DOHH2 (cell line): ENCODE results near the gene C9orf78.

Source experiments
- H3F3A ChIP-seq: fragments of 200-600 bp; sonication (generic), shearing (Covaris generic); 2 replicates; pipeline ENCODE4 v1.6.0; 2016; ENCODE audit warnings: antibody characterized with exemption, mild to moderate bottlenecking; ENCODE audit not compliant: control insufficient read depth, insufficient read depth
- H3K27ac ChIP-seq: fragments of 200-600 bp; sonication (generic); 2 replicates; pipeline ENCODE4 v1.5.1; 2014; ENCODE audit warnings: low read depth, mild to moderate bottlenecking, low read length, moderate library complexity
- H3K27me3 ChIP-seq: fragments of 200-600 bp; sonication (generic); 2 replicates; pipeline ENCODE4 v1.6.1; 2014; ENCODE audit warnings: mild to moderate bottlenecking, low read length, mixed read lengths; ENCODE audit not compliant: control insufficient read depth
- H3K36me3 ChIP-seq: fragments of 200-600 bp; sonication (generic); 2 replicates; pipeline ENCODE4 v1.6.1; 2014; ENCODE audit warnings: mild to moderate bottlenecking, low read length, moderate library complexity, mixed read lengths; ENCODE audit not compliant: control insufficient read depth
- H3K4me1 ChIP-seq: fragments of 200-600 bp; sonication (generic); 2 replicates; pipeline ENCODE4 v1.6.1; 2014; ENCODE audit warnings: mild to moderate bottlenecking, low read length, mixed read lengths; ENCODE audit not compliant: control insufficient read depth
- H3K4me2 ChIP-seq: fragments of 200-600 bp; sonication (generic); 2 replicates; pipeline ENCODE4 v1.6.0; 2014; ENCODE audit warnings: mild to moderate bottlenecking, low read length, moderate library complexity
- H3K4me3 ChIP-seq: fragments of 200-600 bp; sonication (generic); 2 replicates; pipeline ENCODE4 v1.5.1; 2014; ENCODE audit warnings: mild to moderate bottlenecking, low read length, mixed read lengths
- H3K79me2 ChIP-seq: fragments of 200-600 bp; sonication (generic); 2 replicates; pipeline ENCODE4 v1.6.1; 2014; ENCODE audit warnings: mild to moderate bottlenecking, low read length, mixed read lengths; ENCODE audit not compliant: control insufficient read depth
- H3K9me2 ChIP-seq: fragments of 200-600 bp; sonication (generic); replicated peaks from 2 replicates; pipeline ENCODE4 v1.6.1; 2014; ENCODE audit warnings: mild to moderate bottlenecking, low read length, mixed read lengths; ENCODE audit not compliant: control insufficient read depth
- H3K9me3 ChIP-seq: fragments of 200-600 bp; sonication (generic); 2 replicates; pipeline ENCODE4 v1.6.1; 2014; ENCODE audit warnings: antibody characterized with exemption, low read length, mixed read lengths; ENCODE audit not compliant: control insufficient read depth, insufficient read depth
- H4K20me1 ChIP-seq: fragments of 200-600 bp; sonication (generic); 2 replicates; pipeline ENCODE4 v1.6.0; 2014; ENCODE audit warnings: low read depth, mild to moderate bottlenecking, antibody characterized with exemption, low read length, moderate library complexity; ENCODE audit not compliant: control insufficient read depth, insufficient read depth
- EZH2phosphoT487 ChIP-seq: fragments of 200-600 bp; sonication (generic); IDR thresholded peaks from 2 replicates; pipeline ENCODE4 v1.6.1; 2017; ENCODE audit warnings: borderline replicate concordance, mild to moderate bottlenecking, antibody characterized with exemption, low read length, moderate library complexity, mixed read lengths
- TF ChIP-seq, protein P1 (sequence below): fragments of 200-600 bp; sonication (generic); IDR thresholded peaks from one replicate; pipeline ENCODE4 v1.5.1; 2014; ENCODE audit warnings: antibody characterized with exemption, mild to moderate bottlenecking, low read depth, low read length; ENCODE audit not compliant: poor library complexity, severe bottlenecking

The C9orf78 gene

DNA sequence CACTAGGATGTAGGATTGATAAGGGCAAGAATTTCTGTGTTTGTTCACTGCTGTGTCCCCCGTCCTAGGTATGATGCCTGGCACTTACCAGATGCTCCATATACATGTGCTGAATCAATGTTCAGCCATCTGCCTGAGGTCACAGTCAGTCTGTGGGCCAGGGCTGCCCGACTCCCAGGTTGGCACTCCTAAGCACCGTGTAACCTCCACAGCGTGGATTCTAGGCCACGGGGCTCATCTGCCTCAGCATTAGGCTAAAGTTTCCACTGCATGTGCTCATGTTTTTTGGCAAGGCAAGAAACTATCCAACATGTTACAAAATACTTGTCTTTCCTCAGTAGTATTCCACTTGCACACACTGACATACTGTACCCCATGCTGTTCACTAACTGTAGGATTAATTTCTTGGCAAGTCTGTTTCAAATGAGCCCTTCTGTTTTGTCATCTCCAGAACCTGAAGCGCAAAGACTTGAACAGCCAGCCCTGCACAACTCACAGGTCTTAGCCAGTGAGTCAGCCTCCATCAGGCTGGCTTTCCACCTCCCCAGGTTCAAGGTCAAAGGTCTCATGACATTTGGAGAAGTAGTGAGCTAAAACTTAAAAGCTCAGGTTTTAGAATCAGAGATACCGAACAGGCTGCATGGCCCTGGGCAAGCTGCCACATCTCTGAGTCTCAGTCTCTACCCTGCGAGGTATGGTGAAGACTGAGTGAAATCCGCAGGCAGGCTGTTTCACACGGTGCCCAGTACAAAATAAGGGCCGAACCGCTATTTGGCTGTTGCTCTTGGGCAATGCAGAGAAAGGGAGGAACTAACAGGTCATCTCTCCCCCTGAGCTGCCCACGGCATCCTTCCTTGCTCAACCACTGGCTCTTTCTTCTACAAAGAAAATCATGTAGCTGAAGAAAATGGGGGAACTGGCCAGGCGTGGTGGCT, 18.3 kb downstream of the C9orf78 start:
- TF ChIP-seq, protein P1, sequence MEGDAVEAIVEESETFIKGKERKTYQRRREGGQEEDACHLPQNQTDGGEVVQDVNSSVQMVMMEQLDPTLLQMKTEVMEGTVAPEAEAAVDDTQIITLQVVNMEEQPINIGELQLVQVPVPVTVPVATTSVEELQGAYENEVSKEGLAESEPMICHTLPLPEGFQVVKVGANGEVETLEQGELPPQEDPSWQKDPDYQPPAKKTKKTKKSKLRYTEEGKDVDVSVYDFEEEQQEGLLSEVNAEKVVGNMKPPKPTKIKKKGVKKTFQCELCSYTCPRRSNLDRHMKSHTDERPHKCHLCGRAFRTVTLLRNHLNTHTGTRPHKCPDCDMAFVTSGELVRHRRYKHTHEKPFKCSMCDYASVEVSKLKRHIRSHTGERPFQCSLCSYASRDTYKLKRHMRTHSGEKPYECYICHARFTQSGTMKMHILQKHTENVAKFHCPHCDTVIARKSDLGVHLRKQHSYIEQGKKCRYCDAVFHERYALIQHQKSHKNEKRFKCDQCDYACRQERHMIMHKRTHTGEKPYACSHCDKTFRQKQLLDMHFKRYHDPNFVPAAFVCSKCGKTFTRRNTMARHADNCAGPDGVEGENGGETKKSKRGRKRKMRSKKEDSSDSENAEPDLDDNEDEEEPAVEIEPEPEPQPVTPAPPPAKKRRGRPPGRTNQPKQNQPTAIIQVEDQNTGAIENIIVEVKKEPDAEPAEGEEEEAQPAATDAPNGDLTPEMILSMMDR = no peak
- no peak for TF ChIP-seq EZH2phosphoT487
- Histone ChIP-seq H3K9me2 (no peaks in the 10 kb centered on the region), H3K4me2 (no peak overlapping the region), H3K4me3 (no peak overlapping the region), H3K79me2 (peaks cover 17% of the 10 kb centered on the region), H3K36me3 (peaks cover 76% of the 10 kb centered on the region), H3K27me3 (no peaks in the 10 kb centered on the region), H3K4me1 (no peaks in the 10 kb centered on the region), H3K27ac (no peak overlapping the region), H3K9me3 (no peaks in the 10 kb centered on the region), H3F3A (no peaks in the 10 kb centered on the region), H4K20me1 (no peaks in the 10 kb centered on the region)

DNA sequence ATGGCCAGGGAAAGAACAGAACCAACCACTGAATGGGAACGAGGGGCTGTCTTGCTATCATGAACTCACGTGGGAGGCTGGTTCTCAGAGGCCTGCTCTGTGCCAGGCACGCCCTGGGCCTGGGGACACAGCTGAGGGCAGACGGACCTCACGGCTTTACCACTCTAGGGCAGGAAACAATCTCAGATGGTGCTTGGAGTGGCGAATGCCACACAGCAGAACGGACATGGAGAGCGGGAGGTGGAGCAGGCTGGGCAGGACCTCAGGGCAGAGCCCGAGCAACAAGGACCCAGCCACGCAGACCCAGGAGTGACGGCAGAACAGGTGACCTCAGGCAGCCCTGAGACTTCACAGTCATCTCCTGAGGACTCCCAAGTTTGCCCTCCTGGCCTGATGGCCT, 19.8 kb downstream of the C9orf78 start:
- Histone ChIP-seq H3K4me3 (no peak overlapping the region), H3F3A (no peaks in the 10 kb centered on the region), H3K9me3 (no peaks in the 10 kb centered on the region), H4K20me1 (no peaks in the 10 kb centered on the region), H3K27me3 (no peaks in the 10 kb centered on the region), H3K4me1 (no peaks in the 10 kb centered on the region), H3K79me2 (0 out of 2 replicates have a peak, but pooled peaks cover 4% of the 10 kb centered on the region), H3K27ac (no peak overlapping the region), H3K4me2 (no peak overlapping the region), H3K9me2 (no peaks in the 10 kb centered on the region), H3K36me3 (peaks cover 75% of the 10 kb centered on the region)
- TF ChIP-seq EZH2phosphoT487 = no peak
- TF ChIP-seq, protein P1 = no peak

DNA sequence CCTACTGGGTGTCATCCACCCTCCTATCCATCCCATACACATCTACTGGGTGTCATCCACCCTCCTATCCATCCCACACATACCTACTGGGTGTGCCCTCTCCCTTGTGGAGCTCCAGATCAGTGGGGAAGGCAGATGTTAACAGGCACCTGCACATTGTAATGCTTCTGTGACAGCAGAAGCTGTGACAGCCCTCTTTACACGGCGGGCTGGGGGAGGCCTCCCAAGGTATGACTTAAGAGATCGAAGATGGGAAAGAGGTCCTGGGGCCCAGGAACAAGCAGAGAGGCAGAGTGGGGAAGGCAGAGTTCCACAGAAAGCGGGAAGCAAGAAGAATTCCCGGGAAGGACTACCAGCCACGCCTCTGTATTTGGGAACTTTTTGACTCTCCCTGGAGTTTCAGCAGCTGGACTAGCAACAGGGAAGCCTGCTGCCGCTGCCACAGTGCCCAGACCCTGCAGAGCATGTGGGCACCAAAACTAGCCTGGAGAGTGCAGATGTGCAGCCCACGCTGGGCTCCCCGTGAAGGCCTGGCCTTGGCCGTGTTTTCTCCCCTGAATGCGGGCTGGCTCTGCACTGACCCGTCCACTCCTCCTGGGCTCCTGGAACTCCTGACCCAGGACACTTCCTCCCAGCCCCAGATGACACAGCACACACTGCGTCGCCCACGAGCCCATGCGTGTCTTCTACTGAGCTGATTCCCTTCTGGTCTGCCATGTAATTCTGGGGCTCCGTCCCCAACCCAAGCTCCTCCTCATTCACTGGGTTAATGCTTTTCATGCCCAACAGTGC, 20.4 kb downstream of the C9orf78 start:
- no peaks in the 10 kb centered on the region for H4K20me1 ChIP-seq
- TF ChIP-seq, protein P1 = no peak
- no peak for TF ChIP-seq EZH2phosphoT487
- H3K36me3 ChIP-seq = peaks cover 78% of the 10 kb centered on the region
- no peaks in the 10 kb centered on the region for H3K9me3 ChIP-seq
- H3K9me2 ChIP-seq = no peaks in the 10 kb centered on the region
- H3K27me3 ChIP-seq = no peaks in the 10 kb centered on the region
- H3K4me3 ChIP-seq = no peak overlapping the region
- H3K4me2 ChIP-seq = no peak overlapping the region
- 0 out of 2 replicates have a peak, but pooled peaks cover 4% of the 10 kb centered on the region for H3K79me2 ChIP-seq
- H3K27ac ChIP-seq = no peak overlapping the region
- no peaks in the 10 kb centered on the region for H3F3A ChIP-seq
- no peaks in the 10 kb centered on the region for H3K4me1 ChIP-seq
